ENCODE results near the gene EEF1E1.

EEF1E1 gene

DNA sequence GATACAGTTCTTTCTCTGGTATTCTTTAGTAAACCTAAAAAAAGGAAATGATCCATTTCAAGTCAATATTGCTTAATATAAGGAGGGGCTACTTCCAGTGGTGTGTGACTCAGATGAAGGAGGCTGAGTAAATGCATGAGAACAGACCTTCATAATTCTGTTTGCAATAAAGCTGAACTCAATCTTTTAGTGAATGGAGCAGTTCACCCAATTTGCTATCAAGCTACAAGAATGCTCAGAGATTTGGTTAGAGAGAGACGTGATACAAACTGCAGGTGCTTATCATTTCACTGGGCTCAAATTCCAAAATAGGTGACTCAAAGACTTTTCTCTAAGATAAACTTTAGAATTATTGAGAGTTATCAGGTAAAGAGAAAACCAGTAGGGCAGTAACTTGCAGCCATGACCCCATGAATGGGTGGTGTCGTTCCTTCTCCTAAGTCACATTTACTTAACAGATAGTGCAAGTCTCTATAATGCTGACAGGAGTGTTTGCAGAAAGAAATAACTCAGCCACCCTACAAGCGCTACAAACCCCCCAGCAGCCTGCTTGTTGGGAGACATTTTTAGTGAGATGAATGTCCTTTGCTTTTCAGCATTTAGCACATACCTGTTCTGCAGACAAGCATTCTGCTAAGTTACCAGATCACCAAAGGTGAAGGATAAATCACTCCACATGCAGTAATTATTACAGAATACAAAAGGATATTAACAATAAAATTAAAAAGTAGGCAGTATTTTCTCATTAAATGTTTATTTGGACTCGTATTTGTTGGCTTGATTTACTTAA, 21.8 kb downstream of the EEF1E1 start:
- Histone ChIP-seq H3K36me3 (ENCODE audit: control insufficient read depth in 2 of 2, insufficient read depth in 1 of 2, low read length in 2 of 2) (peaks cover 6 to 11% of the 10 kb centered on the region in 2 experiments; a peak in 2 of 3 replicates), H3K4me3 (ENCODE audit: low read depth, low read length) (no peak overlapping the region), H3K27ac (ENCODE audit: extremely low read depth, low read depth, low read length) (no peak overlapping the region), H3K4me1 (ENCODE audit: control insufficient read depth, insufficient read depth, low read length) (peaks cover 21% of the 10 kb centered on the region), H3K9me3 (ENCODE audit: control insufficient read depth, insufficient read depth, low read depth, low read length) (no peaks in the 10 kb centered on the region)
- ChIA-PET POLR2A (no interaction called here), CTCF (interaction anchor here (0.6 to 1.0 kb wide), 2 partner anchors 88 to 1404 kb away, joined by 3 read pairs; no protein-coding TSS in a partner anchor)
- TF ChIP-seq GLI2 (tag by site-specific recombination; IDR thresholded peaks at IDR 0.05; ENCODE audit: borderline replicate concordance, low read depth) = no peak
- TF ChIP-seq REPIN1 (tag by site-specific recombination; IDR thresholded peaks at IDR 0.05; ENCODE audit: low read depth) = no peak
- TF ChIP-seq, protein P1, sequence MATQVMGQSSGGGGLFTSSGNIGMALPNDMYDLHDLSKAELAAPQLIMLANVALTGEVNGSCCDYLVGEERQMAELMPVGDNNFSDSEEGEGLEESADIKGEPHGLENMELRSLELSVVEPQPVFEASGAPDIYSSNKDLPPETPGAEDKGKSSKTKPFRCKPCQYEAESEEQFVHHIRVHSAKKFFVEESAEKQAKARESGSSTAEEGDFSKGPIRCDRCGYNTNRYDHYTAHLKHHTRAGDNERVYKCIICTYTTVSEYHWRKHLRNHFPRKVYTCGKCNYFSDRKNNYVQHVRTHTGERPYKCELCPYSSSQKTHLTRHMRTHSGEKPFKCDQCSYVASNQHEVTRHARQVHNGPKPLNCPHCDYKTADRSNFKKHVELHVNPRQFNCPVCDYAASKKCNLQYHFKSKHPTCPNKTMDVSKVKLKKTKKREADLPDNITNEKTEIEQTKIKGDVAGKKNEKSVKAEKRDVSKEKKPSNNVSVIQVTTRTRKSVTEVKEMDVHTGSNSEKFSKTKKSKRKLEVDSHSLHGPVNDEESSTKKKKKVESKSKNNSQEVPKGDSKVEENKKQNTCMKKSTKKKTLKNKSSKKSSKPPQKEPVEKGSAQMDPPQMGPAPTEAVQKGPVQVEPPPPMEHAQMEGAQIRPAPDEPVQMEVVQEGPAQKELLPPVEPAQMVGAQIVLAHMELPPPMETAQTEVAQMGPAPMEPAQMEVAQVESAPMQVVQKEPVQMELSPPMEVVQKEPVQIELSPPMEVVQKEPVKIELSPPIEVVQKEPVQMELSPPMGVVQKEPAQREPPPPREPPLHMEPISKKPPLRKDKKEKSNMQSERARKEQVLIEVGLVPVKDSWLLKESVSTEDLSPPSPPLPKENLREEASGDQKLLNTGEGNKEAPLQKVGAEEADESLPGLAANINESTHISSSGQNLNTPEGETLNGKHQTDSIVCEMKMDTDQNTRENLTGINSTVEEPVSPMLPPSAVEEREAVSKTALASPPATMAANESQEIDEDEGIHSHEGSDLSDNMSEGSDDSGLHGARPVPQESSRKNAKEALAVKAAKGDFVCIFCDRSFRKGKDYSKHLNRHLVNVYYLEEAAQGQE (tag by site-specific recombination; IDR thresholded peaks at IDR 0.05) = no peak
- TF ChIP-seq KLF9 (tag by site-specific recombination; IDR thresholded peaks at IDR 0.05; ENCODE audit: low read depth) = no peak
- TF ChIP-seq, protein P2, sequence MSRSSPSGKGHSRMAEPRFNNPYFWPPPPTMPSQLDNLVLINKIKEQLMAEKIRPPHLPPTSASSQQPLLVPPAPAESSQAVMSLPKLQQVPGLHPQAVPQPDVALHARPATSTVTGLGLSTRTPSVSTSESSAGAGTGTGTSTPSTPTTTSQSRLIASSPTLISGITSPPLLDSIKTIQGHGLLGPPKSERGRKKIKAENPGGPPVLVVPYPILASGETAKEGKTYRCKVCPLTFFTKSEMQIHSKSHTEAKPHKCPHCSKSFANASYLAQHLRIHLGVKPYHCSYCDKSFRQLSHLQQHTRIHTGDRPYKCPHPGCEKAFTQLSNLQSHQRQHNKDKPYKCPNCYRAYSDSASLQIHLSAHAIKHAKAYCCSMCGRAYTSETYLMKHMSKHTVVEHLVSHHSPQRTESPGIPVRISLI (tag by site-specific recombination; IDR thresholded peaks at IDR 0.05) = no peak
- no peak for TF ChIP-seq ZNF433 (tag by site-specific recombination; IDR thresholded peaks at IDR 0.05; ENCODE audit: low read depth)
- TF ChIP-seq ZNF157 (tag by site-specific recombination; IDR thresholded peaks at IDR 0.05) = no peak
- TF ChIP-seq, protein P3, sequence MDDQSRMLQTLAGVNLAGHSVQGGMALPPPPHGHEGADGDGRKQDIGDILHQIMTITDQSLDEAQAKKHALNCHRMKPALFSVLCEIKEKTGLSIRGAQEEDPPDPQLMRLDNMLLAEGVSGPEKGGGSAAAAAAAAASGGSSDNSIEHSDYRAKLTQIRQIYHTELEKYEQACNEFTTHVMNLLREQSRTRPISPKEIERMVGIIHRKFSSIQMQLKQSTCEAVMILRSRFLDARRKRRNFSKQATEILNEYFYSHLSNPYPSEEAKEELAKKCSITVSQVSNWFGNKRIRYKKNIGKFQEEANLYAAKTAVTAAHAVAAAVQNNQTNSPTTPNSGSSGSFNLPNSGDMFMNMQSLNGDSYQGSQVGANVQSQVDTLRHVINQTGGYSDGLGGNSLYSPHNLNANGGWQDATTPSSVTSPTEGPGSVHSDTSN (CRISPR knock-in tag; IDR thresholded peaks at IDR 0.05) = no peak
- TF ChIP-seq ZNF341 (tag by site-specific recombination; IDR thresholded peaks at IDR 0.05; ENCODE audit: low read depth) = no peak
- TF ChIP-seq ZNF394 (tag by site-specific recombination; IDR thresholded peaks at IDR 0.05; ENCODE audit: borderline replicate concordance) = no peak
- no peak for TF ChIP-seq ZNF521 (tag by site-specific recombination; IDR thresholded peaks at IDR 0.05)
- no peak for TF ChIP-seq ZFP41 (tag by site-specific recombination; IDR thresholded peaks at IDR 0.05; ENCODE audit: borderline replicate concordance)
- no peak for TF ChIP-seq FEZF1 (tag by site-specific recombination; IDR thresholded peaks at IDR 0.05)
- TF ChIP-seq ZNF155 (tag by site-specific recombination; IDR thresholded peaks at IDR 0.05) = no peak

DNA sequence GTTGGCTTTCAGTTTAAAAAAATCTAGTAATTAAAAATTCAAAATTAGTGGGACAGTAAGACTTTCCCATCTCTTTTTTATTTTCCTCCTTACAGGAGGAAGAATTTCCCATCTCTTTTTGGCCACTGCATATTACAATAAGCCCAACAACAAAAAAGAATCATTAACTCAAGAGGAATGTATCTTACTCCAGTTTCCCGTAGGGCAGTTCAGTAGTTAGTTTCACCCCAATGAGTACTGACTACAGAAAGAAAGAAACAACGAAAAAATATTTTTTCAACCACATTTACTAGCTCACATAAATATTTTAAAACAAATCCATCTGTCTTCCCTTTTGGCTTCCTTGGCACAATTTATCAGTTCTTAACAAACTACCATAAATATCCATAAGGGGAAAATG, 23.2 kb downstream of the EEF1E1 start:
- no peaks in the 10 kb centered on the region for H3K9me3 ChIP-seq (ENCODE audit: control insufficient read depth, insufficient read depth, low read depth, low read length)
- ChIA-PET CTCF (interaction anchor here (0.8 to 1.4 kb wide), 3 partner anchors 14 to 1337 kb away, joined by 3 to 7 read pairs (median 4); partner anchors contain the start of gene BLOC1S5), POLR2A (no interaction called here)
- H3K4me1 ChIP-seq (ENCODE audit: control insufficient read depth, insufficient read depth, low read length) = peaks cover 9% of the 10 kb centered on the region
- no peak overlapping the region for H3K4me3 ChIP-seq (ENCODE audit: low read depth, low read length)
- peaks cover 6 to 11% of the 10 kb centered on the region in 2 experiments; a peak in 2 of 3 replicates for H3K36me3 ChIP-seq (ENCODE audit: control insufficient read depth in 2 of 2, insufficient read depth in 1 of 2, low read length in 2 of 2)
- no peak overlapping the region for H3K27ac ChIP-seq (ENCODE audit: extremely low read depth, low read depth, low read length)
- no peak for TF ChIP-seq ZNF561 (tag by site-specific recombination; IDR thresholded peaks at IDR 0.05; ENCODE audit: borderline replicate concordance)
- TF ChIP-seq ZNF114 (tag by site-specific recombination; IDR thresholded peaks at IDR 0.05) = no peak
- TF ChIP-seq, protein P2 (tag by site-specific recombination; IDR thresholded peaks at IDR 0.05) = no peak
- no peak for TF ChIP-seq ZNF585B (tag by site-specific recombination; IDR thresholded peaks at IDR 0.05)
- no peak for TF ChIP-seq HOXD13 (CRISPR knock-in tag; IDR thresholded peaks at IDR 0.05; ENCODE audit: borderline replicate concordance)
- TF ChIP-seq, protein P4, sequence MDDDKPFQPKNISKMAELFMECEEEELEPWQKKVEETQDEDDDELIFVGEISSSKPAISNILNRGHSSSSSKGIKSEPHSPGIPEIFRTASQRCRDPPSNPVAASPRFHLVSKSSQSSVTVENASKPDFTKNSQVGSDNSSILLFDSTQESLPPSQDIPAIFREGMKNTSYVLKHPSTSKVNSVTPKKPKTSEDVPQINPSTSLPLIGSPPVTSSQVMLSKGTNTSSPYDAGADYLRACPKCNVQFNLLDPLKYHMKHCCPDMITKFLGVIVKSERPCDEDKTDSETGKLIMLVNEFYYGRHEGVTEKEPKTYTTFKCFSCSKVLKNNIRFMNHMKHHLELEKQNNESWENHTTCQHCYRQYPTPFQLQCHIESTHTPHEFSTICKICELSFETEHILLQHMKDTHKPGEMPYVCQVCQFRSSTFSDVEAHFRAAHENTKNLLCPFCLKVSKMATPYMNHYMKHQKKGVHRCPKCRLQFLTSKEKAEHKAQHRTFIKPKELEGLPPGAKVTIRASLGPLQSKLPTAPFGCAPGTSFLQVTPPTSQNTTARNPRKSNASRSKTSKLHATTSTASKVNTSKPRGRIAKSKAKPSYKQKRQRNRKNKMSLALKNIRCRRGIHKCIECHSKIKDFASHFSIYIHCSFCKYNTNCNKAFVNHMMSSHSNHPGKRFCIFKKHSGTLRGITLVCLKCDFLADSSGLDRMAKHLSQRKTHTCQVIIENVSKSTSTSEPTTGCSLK (tag by site-specific recombination; IDR thresholded peaks at IDR 0.05) = no peak
- TF ChIP-seq ZBTB21 (tag by site-specific recombination; IDR thresholded peaks at IDR 0.05) = no peak
- no peak for TF ChIP-seq KLF10 (tag by site-specific recombination; IDR thresholded peaks at IDR 0.05)
- no peak for TF ChIP-seq ZNF248 (tag by site-specific recombination; IDR thresholded peaks at IDR 0.05)
- TF ChIP-seq, protein P5, sequence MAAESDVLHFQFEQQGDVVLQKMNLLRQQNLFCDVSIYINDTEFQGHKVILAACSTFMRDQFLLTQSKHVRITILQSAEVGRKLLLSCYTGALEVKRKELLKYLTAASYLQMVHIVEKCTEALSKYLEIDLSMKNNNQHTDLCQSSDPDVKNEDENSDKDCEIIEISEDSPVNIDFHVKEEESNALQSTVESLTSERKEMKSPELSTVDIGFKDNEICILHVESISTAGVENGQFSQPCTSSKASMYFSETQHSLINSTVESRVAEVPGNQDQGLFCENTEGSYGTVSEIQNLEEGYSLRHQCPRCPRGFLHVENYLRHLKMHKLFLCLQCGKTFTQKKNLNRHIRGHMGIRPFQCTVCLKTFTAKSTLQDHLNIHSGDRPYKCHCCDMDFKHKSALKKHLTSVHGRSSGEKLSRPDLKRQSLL (tag by site-specific recombination; IDR thresholded peaks at IDR 0.05) = no peak
- no peak for TF ChIP-seq ZNF157 (tag by site-specific recombination; IDR thresholded peaks at IDR 0.05)
- no peak for TF ChIP-seq KLF9 (tag by site-specific recombination; IDR thresholded peaks at IDR 0.05; ENCODE audit: low read depth)
